ENCODE data around the gene KRTAP12-1.

The KRTAP12-1 gene

DNA sequence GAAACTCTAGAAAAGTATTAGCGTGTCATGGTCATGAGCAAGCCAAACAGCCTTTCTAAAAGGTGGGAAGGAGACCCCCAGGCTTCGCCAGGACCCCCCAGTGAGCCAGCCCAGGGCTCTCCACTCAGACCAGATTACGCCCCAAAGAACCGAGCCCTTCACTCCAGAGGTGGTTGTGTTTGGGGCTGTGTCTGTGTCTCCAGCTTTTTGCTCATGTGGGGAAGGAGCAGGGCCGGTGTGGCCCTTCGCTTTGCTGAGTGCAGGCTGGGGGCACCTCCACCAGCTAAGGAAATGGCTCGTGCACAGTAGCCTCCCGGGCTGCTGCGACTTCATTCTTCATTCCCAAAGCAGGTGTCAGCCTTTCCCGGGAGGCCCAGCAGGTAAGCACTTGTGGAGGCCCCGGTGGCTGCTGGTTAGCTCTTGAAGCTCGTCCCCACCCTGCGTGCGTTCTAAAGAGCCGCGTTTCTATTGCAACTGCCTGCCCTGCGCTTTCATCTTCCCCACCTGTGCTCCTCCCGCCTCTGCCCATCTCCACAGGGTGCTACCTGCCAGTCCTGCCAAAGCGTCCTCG lies 28.9 kb upstream of the KRTAP12-1 start:
- no peak for DNase-seq

GRCh38 chr21:44710294-44710665 lies 28.3 kb upstream of the KRTAP12-1 start:
- DNase-seq: no peak

DNA sequence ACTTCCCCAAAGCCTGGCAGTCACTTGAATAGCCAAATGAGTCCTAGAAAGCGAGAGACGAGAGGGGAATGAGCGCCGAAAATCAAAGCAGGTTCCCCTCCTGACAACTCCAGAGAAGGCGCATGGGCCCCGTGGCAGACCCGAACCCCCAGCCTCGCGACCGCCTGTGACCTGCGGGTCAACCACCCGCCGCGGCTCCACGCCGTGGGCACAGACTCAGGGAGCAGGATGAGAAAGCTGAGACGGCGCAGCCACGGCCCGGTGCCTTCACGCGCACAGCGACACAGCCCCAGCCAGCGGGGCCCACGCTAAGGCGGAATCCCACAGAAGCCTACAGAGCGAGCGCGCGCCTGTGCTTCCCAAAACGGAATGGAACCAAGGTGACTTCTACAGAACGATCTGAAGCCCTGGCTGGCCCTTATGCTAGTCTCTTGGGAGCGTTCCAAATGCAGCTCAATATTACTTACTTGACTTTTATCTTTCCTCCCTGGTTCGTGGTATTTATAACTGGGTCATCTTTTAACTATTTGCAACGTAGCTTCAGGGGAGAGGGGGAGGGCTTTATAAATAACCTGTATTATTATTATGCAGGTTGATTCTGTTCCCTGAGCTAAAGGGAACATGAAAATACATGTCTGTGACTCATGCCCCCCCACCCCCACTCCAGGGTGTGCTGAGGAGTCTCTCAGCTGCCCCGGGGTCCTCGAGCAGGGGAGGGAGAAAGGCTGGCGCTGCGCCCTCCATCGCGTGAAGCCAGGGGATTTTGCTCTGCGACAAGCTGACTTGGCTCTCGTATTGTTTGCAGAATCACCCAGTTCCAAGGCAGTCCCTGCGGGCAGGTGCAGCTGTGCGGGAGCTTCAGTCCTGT lies 27.7 kb upstream of the KRTAP12-1 start:
- DNase-seq: peak; percentile 48

GRCh38 chr21:44708866-44709425 lies 27.0 kb upstream of the KRTAP12-1 start:
- no peak for DNase-seq

- no peak for DNase-seq
These were observed 26.4 kb upstream of the KRTAP12-1 start for GRCh38 chr21:44708213-44708865.

- DNase-seq: no peak
These were observed 25.0 kb upstream of the KRTAP12-1 start for GRCh38 chr21:44706706-44707581.

GRCh38 chr21:44706026-44706705 lies 24.2 kb upstream of the KRTAP12-1 start:
- no peak for DNase-seq

DNA sequence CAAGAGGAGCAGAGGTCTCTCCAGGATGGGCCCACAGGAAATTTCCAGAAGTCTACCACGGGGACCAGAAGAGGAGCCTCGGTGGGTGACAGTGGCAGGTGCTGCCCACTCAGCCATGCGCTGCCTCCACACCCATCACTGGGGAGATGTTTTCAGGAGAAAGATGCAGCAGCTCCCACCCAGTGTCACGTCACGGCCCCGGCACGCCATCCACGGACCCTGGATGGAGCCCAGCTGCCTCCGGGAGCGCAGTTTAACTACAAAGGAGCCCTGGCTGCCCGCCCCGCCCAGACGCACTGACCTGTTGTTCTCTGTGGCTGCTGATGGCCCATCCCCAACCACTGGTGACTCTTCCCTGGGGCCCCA lies 22.7 kb upstream of the KRTAP12-1 start:
- no peak for DNase-seq

DNA sequence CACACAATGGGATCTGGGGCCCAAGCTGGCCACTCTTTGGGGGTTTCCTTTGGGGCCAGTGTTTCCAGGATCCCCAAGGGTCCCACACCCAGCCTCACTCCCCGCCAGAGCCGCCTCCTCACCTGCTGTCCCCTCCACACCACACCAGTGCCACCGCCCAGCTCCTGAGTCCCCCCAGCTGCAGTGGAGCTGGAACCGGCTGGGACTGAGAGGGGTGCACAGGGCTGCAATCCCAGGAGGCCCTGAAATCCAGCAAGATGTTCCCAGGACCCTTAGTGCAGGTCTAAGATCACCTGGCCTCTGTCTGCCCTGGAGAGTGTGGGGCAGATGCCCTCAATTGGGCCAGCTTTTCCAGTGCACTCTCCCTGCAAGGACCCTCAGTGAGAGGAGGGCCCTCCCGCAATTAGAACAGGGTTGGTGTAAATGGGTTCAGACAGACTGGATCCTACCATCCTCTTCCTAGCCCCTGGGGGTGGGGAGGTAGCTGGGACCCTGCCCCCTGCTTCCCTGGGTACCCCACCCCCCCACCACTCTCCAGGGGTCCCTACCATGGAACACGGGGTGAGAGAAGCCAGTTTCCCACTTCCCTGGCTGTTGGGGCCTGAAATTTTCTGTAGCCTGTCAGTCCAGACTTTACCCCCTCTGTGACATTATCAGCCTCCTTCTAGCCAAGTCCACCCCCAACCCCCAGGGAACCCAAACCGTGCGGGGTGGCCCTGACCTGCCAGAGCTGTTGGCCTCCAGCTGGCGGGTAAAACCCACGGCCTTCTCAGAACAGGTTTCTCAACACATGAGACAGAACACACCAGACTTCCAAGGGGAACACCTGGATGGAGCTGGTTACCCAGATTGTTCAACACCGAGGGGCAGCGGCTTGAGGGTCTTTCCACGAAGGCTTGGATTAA lies 22.0 kb upstream of the KRTAP12-1 start:
- no peak for DNase-seq

DNA sequence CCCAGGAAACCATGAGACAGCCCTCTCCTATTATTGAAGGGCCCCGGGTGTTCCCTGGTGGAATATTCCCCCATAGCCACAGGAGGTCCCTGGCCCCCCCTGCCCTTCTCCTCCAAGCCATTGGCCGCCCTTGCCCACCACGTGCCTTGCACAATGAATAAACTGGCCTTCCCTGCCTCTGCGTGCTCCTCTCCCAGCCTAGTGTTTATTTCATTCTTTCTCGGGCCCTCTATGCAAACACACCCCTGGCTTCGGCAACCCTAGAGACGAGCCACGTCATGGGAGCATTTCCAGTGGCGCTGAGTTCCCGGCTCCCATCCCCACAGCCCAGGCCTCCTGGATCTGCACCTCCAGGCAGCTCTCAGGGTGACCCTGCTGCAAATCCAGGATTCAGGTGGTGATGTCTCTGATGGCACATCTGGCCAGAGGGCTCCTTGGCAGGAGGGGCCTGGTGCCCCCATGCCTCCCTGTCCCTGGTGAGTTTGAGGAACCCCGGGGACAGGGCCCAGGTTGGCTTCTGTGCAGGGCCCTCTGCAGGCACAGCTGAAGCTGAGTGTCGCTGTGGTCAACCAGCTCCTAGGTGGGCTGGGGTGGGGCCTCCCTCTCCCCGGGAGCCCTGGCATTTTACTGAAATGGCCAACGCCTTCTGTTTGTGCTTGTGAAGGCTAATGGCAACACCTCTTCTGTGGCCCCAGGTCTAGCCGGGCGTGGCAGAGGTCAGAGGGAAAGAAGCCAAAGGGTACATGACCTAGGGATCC lies 21.2 kb upstream of the KRTAP12-1 start:
- no peak for DNase-seq

DNA sequence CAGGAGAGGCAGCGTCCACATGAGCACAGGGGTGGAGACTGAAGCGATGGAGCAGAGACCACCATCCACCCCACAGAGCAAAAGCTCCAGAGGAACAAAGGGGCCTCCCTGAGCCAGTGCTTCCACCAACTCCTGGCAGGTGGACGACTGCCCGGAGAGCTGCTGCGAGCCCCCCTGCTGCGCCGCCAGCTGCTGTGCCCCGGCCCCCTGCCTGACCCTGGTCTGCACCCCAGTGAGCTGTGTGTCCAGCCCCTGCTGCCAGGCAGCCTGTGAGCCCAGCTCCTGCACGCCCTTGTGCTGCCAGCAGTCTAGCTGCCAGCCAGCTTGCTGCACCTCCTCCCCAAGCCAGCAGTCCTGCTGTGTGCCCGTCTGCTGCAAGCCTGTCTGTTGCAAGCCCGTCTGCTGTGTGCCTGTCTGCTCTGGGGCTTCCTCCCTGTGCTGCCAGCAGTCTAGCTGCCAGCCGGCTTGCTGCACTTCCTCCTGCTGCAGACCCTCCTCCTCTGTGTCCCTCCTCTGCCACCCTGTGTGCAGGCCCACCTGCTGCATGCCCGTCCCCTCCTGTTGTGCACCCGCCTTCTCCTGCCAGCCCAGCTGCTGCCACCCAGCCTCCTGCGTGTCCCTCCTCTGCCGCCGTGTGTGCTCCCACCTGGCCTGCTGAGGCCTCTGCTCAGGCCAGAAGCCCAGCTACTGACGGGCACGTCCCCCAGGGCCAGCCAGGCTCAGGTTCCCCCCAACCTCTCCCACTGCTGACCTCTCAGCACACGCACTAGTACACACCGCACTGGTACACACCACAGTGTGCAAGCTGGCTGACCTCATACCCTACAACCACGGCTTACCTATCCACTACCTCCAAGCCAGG lies 20.4 kb upstream of the KRTAP12-1 start:
- no peak for DNase-seq

DNA sequence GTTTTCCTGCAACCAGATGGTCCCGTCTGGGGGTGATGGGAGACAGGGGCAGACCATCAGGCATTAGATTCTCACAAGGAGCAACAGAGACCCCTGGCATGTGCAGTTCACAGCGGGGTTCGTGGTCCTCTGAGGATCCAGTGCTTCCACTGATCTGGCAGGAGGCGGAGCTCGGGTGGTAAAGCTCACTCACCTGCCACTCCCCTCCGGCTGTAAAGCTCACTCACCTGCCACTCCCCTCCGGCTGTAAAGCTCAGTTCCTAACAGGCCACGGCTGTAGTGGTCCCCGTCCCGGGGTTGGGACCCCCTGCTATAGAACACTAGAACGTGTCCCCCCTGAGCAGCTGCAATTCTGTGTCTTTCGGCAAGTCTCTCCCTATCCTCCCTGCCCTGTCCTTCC lies 19.6 kb upstream of the KRTAP12-1 start:
- DNase-seq: no peak

DNA sequence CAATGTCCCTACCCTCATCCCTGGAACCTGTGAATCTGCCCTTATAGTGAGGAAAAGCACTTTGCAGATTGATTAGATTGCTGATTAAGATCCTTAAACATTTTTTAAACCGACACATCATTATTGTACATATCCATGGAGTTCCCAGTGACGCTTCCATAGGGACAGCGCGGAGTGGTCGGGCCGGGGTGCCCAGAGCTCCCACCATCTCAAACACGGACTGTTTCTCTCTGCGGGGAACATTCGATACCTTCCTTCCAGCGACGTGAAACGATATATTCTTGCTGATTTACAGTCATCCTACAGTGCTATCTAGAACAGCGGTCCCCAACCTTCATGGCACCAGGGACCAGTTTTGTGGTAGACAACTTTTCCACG lies 19.0 kb upstream of the KRTAP12-1 start:
- DNase-seq: no peak

- DNase-seq: no peak
These were observed 18.4 kb upstream of the KRTAP12-1 start for GRCh38 chr21:44700101-44701022.

DNA sequence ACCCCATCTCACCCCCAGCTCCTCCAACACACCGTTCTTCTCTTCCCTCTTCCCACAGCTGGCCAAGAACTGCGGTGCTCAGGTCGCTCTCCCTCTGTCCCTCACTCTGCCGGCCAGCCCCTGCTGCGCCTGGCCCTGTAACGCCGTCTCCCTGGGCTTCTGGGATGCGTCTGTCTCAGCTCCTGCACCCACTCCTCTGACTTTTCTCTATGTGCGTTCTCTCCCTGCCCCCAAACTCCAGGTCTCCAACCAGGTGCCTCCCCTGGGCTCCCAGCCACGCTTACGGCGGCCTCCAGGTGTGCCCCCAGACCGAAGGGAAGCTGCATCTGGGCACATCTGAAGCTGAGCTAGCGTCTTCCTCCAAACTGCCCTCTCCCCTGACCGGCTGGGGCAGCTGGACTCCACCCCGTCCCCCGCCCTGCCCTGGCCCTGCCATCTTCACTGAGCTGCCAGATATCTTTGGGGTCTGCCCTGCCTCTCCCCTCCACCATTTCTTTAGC lies 17.6 kb upstream of the KRTAP12-1 start:
- DNase-seq: no peak

DNA sequence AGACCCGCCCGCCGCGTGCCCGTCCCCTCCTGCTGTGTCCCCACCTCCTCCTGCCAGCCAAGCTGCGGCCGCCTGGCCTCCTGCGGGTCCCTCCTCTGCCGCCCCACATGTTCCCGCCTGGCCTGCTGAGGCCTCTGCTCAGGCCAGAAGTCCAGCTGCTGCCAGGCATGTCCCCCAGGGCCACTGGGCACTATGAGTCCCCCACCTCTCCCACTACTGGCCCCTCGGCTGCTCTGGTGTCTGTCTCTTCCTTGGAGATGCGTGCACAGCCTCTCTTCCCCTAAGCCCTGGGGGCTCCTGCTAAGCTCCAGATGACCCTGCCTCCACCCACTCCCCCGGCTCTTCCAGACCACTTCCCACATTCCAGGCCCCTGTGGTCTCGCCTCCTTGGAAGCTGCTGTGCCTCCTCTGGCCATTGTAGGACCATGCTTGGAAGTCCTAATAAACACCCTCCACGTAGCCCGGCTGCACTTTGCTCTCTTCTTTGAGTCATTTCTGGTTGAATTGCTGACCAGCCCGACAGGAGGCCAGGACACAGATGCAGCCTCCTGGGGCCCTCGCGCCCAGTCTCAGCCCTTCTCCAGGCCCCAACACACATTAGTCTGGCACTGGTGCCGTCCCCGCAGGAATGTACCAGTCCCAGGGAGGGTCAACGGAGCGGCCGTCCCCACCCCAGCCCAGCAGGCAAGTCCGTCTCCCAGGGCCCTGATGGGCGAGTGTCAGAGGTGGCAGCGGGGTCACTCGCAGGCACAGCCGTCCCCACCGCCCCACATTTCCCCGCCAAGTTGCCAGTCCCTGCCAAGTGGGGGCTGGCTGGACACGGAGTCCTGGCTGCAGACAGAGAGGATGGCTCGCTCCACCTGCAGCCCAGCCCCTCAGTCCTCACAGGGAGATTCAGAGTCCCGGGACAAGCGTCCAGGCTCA lies 16.1 kb upstream of the KRTAP12-1 start:
- no peak for DNase-seq
